GM23338 (cell line): ENCODE data around the gene RAD54L. TPM values are rescaled to one million over a fixed set of nuclear protein-coding genes. Genes with fewer than 3 reads are reported as not detected.

ENCODE experiments used
- ATAC-seq: fragments of 200-7000 bp; cut with Tn5 transposase; 3 replicates; pipeline ENCODE4 v1.9.1; 2020
- DNase-seq: peaks from one replicate; pipeline ENCODE4 v3.0.0-alpha.2; 2015; ENCODE audit warnings: low spot score
- H2AFZ ChIP-seq: fragments of 200-600 bp; sonication (generic); 2 replicates; pipeline ENCODE4 v1.8.0; 2016; ENCODE audit warnings: antibody characterized with exemption, mild to moderate bottlenecking, moderate library complexity
- H3F3A ChIP-seq: fragments of 200-600 bp; sonication (generic); replicated peaks from 2 replicates; pipeline ENCODE4 v1.8.0; 2017; ENCODE audit warnings: antibody characterized with exemption, mixed run types, low read depth
- H3K27ac ChIP-seq: fragments of 200-600 bp; sonication (generic); 2 replicates; pipeline ENCODE4 v1.6.1; 2016; ENCODE audit warnings: low read depth
- H3K27me3 ChIP-seq: fragments of 200-600 bp; sonication (generic); 2 replicates; pipeline ENCODE4 v1.8.0; 2016; ENCODE audit warnings: mild to moderate bottlenecking, mixed run types, moderate library complexity; ENCODE audit not compliant: insufficient read depth
- H3K36me3 ChIP-seq: fragments of 200-600 bp; sonication (generic); 2 replicates; pipeline ENCODE4 v1.8.0; 2016; ENCODE audit warnings: mild to moderate bottlenecking; ENCODE audit not compliant: insufficient read depth
- H3K4me1 ChIP-seq: fragments of 200-600 bp; sonication (generic); 2 replicates; pipeline ENCODE4 v1.8.0; 2016; ENCODE audit warnings: mild to moderate bottlenecking, moderate library complexity; ENCODE audit not compliant: insufficient read depth
- H3K4me2 ChIP-seq: fragments of 200-600 bp; sonication (generic); 2 replicates; pipeline ENCODE4 v1.7.1; 2017; ENCODE audit warnings: mixed run types
- H3K4me3 ChIP-seq: fragments of 200-600 bp; sonication (generic); 2 replicates; pipeline ENCODE4 v1.6.1; 2016; ENCODE audit warnings: mixed run types
- H3K79me2 ChIP-seq: fragments of 200-600 bp; sonication (generic); replicated peaks from 2 replicates; pipeline ENCODE4 v1.8.0; 2017; ENCODE audit warnings: mild to moderate bottlenecking; ENCODE audit not compliant: insufficient read depth
- H3K9me2 ChIP-seq: fragments of 200-600 bp; sonication (generic); 2 replicates; pipeline ENCODE4 v1.8.0; 2017; ENCODE audit not compliant: insufficient read depth
- H4K20me1 ChIP-seq: fragments of 200-600 bp; sonication (generic); replicated peaks from 2 replicates; pipeline ENCODE4 v1.8.0; 2017; ENCODE audit warnings: mild to moderate bottlenecking; ENCODE audit not compliant: insufficient read depth
- H3K27ac Mint-ChIP-seq: 2 replicates; pipeline ENCODE4 v1.8.0; 2020; ENCODE audit warnings: inconsistent platforms, mild to moderate bottlenecking, moderate library complexity, mixed read lengths
- H3K27me3 Mint-ChIP-seq: 3 replicates; pipeline ENCODE4 v1.8.0; 2022; ENCODE audit warnings: low read depth, mild to moderate bottlenecking, moderate library complexity, mixed read lengths, inconsistent platforms; ENCODE audit not compliant: insufficient read depth, poor library complexity
- H3K36me3 Mint-ChIP-seq: 3 replicates; pipeline ENCODE4 v1.8.0; 2021; ENCODE audit warnings: low read depth, mild to moderate bottlenecking, inconsistent platforms, moderate library complexity, mixed read lengths
- H3K4me1 Mint-ChIP-seq: 3 replicates; pipeline ENCODE4 v1.8.0; 2020; ENCODE audit warnings: mild to moderate bottlenecking, inconsistent platforms, mixed read lengths
- H3K4me3 Mint-ChIP-seq: 3 replicates; pipeline ENCODE4 v1.8.0; 2021; ENCODE audit warnings: moderate library complexity, mild to moderate bottlenecking, inconsistent platforms, mixed read lengths
- H3K9me3 Mint-ChIP-seq: 3 replicates; pipeline ENCODE4 v1.8.0; 2020; ENCODE audit warnings: moderate library complexity, mild to moderate bottlenecking, inconsistent platforms, mixed read lengths
- EZH2 ChIP-seq: fragments of 200-600 bp; sonication (generic); IDR thresholded peaks from one replicate; pipeline ENCODE4 v1.8.0; 2017; ENCODE audit warnings: antibody characterized with exemption, mild to moderate bottlenecking, low read depth; ENCODE audit not compliant: unreplicated experiment
- EZH2phosphoT487 ChIP-seq: fragments of 200-600 bp; sonication (generic); IDR thresholded peaks from one replicate; pipeline ENCODE4 v1.8.1; 2018; ENCODE audit warnings: antibody characterized with exemption; ENCODE audit not compliant: unreplicated experiment
- JUNB ChIP-seq: IDR thresholded peaks from one replicate; pipeline ENCODE4 v1.6.1; 2016; ENCODE audit warnings: antibody characterized with exemption; ENCODE audit not compliant: unreplicated experiment
- NANOG ChIP-seq: IDR thresholded peaks from 2 replicates; pipeline ENCODE4 v1.6.1; 2016; ENCODE audit warnings: antibody characterized with exemption, borderline replicate concordance
- POLR2AphosphoS5 ChIP-seq: IDR thresholded peaks from 2 replicates; pipeline ENCODE4 v1.6.1; 2016; ENCODE audit warnings: antibody characterized with exemption, low read depth
- polyA plus RNA-seq: library from polyadenylated mRNA; unstranded; fragments of >200 nt; fragmentation: Nextera tagmentation; extraction: Ambion mirVana; gene quantifications from 2 replicates; pipeline ENCODE4 v1.2.1, GENCODE V29; 2016
- total RNA-seq: library from RNA; depleted of rRNA; stranded (reverse); fragments of >200 nt; shearing (Covaris generic); gene quantifications from 2 replicates; pipeline ENCODE4 v1.2.3, GENCODE V29; 2014
- TF ChIP-seq, protein P1 (sequence below): IDR thresholded peaks from one replicate; pipeline ENCODE4 v1.6.1; 2018; ENCODE audit warnings: antibody characterized with exemption; ENCODE audit not compliant: unreplicated experiment
- TF ChIP-seq, protein P2 (sequence below): fragments of 250-450 bp; sonication (Bioruptor Pico); IDR thresholded peaks from 2 replicates; pipeline ENCODE4 v1.5.0; 2020; ENCODE audit warnings: mild to moderate bottlenecking, moderate library complexity
- TF ChIP-seq, protein P3 (sequence below), 2 experiments: fragments of 200-600 bp in 1 of 2; sonication (generic) in 1 of 2; conservative IDR thresholded peaks; 2 replicates each; pipeline versions ENCODE4 v1.5.1 to v1.6.1; 2016 to 2017; ENCODE audit warnings: antibody characterized with exemption in 2 of 2, low read depth in 2 of 2, mild to moderate bottlenecking in 2 of 2, moderate library complexity in 1 of 2

Gene RAD54L
- total and polyA plus RNA-seq, 2 experiments from 2014 or later = 26.4 to 48.1 TPM

DNA sequence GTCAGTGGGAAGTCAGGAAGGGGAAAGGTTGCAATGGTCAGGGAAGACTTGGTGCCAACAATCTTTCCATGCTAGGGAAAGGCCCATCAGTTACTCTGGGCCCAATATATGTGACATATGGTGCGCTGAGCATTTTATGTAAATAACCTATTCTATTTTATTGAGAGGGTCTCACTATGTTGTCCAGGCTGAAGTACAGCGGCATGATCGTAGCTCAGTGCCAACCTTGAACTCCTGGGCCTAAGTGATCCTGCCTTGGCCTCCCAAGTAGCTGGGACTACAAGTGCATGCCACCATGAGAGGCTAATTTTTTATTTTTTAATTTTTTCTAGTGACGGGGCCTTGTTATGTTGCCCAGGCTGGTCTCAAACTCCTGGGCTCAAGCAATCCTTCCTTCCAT is 62.8 kb downstream of the RAD54L start (continued):
- TF ChIP-seq, protein P1, sequence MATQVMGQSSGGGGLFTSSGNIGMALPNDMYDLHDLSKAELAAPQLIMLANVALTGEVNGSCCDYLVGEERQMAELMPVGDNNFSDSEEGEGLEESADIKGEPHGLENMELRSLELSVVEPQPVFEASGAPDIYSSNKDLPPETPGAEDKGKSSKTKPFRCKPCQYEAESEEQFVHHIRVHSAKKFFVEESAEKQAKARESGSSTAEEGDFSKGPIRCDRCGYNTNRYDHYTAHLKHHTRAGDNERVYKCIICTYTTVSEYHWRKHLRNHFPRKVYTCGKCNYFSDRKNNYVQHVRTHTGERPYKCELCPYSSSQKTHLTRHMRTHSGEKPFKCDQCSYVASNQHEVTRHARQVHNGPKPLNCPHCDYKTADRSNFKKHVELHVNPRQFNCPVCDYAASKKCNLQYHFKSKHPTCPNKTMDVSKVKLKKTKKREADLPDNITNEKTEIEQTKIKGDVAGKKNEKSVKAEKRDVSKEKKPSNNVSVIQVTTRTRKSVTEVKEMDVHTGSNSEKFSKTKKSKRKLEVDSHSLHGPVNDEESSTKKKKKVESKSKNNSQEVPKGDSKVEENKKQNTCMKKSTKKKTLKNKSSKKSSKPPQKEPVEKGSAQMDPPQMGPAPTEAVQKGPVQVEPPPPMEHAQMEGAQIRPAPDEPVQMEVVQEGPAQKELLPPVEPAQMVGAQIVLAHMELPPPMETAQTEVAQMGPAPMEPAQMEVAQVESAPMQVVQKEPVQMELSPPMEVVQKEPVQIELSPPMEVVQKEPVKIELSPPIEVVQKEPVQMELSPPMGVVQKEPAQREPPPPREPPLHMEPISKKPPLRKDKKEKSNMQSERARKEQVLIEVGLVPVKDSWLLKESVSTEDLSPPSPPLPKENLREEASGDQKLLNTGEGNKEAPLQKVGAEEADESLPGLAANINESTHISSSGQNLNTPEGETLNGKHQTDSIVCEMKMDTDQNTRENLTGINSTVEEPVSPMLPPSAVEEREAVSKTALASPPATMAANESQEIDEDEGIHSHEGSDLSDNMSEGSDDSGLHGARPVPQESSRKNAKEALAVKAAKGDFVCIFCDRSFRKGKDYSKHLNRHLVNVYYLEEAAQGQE = no peak

DNA sequence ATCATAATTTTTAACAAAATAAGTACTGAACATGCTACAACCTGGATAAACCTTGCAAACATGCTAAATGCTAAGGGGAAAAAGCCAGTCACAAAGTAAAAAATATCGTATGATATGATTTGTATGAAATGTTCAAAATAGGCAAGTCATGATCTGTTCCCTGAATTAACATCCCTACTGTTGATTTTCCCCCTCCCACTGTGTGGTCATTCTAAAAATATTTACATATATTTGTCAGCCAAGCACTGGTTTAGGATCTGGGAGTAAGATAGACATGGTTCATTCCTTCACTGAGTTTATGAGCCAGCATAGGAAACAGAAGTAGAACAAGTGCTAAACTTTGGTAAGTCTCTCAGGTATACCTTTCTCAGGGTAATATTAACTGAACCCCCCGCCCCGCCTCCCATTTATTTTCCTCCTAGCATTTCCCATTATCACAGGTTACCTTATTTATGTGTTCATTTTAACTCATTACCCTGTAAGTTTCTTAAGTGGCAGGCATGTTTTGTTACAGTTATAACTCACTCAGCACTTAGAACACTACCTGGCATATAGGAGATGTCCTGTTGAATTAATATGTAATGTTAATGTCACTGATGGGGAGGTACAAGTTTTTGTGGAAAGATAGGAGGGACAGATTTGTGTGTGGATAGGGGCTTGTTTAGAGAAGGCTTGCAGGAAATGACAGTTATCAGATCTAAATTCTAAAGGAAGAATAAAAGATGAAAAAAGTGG is 68.3 kb downstream of the RAD54L start:
- no peaks in the 10 kb centered on the region for H3K27me3 ChIP-seq
- Mint-ChIP-seq H3K4me3 (no peak overlapping the region), H3K27ac (no peak overlapping the region), H3K27me3 (peaks cover 12% of the 10 kb centered on the region), H3K4me1 (peaks cover 9% of the 10 kb centered on the region), H3K36me3 (peaks cover 68% of the 10 kb centered on the region), H3K9me3 (no peaks in the 10 kb centered on the region)
- peaks cover 63% of the 10 kb centered on the region for H3K36me3 ChIP-seq
- peaks cover 8% of the 10 kb centered on the region for H3K4me1 ChIP-seq
- H3K27ac ChIP-seq = peak overlapping the region; percentile 57
- H3K9me2 ChIP-seq = no peaks in the 10 kb centered on the region
- H2AFZ ChIP-seq = no peak overlapping the region
- no peak for DNase-seq
- ATAC-seq = no peak
- H3F3A ChIP-seq = peaks cover 38% of the 10 kb centered on the region
- H3K4me3 ChIP-seq = no peak overlapping the region
- H3K79me2 ChIP-seq = no peaks in the 10 kb centered on the region; the same call in none of the 2 replicates
- H3K4me2 ChIP-seq = no peak overlapping the region
- peaks cover 16% of the 10 kb centered on the region for H4K20me1 ChIP-seq
- TF ChIP-seq EZH2 (no peak), NANOG (no peak), EZH2phosphoT487 (no peak), JUNB (no peak), POLR2AphosphoS5 (no peak)
- TF ChIP-seq, protein P2, sequence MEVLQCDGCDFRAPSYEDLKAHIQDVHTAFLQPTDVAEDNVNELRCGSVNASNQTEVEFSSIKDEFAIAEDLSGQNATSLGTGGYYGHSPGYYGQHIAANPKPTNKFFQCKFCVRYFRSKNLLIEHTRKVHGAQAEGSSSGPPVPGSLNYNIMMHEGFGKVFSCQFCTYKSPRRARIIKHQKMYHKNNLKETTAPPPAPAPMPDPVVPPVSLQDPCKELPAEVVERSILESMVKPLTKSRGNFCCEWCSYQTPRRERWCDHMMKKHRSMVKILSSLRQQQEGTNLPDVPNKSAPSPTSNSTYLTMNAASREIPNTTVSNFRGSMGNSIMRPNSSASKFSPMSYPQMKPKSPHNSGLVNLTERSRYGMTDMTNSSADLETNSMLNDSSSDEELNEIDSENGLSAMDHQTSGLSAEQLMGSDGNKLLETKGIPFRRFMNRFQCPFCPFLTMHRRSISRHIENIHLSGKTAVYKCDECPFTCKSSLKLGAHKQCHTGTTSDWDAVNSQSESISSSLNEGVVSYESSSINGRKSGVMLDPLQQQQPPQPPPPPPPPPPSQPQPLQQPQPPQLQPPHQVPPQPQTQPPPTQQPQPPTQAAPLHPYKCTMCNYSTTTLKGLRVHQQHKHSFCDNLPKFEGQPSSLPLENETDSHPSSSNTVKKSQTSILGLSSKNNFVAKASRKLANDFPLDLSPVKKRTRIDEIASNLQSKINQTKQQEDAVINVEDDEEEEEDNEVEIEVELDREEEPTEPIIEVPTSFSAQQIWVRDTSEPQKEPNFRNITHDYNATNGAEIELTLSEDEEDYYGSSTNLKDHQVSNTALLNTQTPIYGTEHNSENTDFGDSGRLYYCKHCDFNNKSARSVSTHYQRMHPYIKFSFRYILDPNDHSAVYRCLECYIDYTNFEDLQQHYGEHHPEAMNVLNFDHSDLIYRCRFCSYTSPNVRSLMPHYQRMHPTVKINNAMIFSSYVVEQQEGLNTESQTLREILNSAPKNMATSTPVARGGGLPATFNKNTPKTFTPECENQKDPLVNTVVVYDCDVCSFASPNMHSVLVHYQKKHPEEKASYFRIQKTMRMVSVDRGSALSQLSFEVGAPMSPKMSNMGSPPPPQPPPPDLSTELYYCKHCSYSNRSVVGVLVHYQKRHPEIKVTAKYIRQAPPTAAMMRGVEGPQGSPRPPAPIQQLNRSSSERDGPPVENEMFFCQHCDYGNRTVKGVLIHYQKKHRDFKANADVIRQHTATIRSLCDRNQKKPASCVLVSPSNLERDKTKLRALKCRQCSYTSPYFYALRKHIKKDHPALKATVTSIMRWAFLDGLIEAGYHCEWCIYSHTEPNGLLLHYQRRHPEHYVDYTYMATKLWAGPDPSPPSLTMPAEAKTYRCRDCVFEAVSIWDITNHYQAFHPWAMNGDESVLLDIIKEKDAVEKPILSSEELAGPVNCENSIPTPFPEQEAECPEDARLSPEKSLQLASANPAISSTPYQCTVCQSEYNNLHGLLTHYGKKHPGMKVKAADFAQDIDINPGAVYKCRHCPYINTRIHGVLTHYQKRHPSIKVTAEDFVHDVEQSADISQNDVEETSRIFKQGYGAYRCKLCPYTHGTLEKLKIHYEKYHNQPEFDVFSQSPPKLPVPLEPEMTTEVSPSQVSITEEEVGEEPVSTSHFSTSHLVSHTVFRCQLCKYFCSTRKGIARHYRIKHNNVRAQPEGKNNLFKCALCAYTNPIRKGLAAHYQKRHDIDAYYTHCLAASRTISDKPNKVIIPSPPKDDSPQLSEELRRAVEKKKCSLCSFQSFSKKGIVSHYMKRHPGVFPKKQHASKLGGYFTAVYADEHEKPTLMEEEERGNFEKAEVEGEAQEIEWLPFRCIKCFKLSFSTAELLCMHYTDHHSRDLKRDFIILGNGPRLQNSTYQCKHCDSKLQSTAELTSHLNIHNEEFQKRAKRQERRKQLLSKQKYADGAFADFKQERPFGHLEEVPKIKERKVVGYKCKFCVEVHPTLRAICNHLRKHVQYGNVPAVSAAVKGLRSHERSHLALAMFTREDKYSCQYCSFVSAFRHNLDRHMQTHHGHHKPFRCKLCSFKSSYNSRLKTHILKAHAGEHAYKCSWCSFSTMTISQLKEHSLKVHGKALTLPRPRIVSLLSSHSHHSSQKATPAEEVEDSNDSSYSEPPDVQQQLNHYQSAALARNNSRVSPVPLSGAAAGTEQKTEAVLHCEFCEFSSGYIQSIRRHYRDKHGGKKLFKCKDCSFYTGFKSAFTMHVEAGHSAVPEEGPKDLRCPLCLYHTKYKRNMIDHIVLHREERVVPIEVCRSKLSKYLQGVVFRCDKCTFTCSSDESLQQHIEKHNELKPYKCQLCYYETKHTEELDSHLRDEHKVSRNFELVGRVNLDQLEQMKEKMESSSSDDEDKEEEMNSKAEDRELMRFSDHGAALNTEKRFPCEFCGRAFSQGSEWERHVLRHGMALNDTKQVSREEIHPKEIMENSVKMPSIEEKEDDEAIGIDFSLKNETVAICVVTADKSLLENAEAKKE (CRISPR knock-in tag) = no peak
- TF ChIP-seq, protein P3, sequence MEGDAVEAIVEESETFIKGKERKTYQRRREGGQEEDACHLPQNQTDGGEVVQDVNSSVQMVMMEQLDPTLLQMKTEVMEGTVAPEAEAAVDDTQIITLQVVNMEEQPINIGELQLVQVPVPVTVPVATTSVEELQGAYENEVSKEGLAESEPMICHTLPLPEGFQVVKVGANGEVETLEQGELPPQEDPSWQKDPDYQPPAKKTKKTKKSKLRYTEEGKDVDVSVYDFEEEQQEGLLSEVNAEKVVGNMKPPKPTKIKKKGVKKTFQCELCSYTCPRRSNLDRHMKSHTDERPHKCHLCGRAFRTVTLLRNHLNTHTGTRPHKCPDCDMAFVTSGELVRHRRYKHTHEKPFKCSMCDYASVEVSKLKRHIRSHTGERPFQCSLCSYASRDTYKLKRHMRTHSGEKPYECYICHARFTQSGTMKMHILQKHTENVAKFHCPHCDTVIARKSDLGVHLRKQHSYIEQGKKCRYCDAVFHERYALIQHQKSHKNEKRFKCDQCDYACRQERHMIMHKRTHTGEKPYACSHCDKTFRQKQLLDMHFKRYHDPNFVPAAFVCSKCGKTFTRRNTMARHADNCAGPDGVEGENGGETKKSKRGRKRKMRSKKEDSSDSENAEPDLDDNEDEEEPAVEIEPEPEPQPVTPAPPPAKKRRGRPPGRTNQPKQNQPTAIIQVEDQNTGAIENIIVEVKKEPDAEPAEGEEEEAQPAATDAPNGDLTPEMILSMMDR (conservative IDR thresholded peaks at IDR 0.05; ENCODE audit: low read depth in 2 of 2) = no peak
- TF ChIP-seq, protein P1 = no peak
